Measurements from ENCODE around the gene RAB30. TPM values are rescaled to one million over a fixed set of nuclear protein-coding genes. Genes with fewer than 3 reads are reported as not detected.

The RAB30 gene
- total RNA-seq, 1 donor from 2014 or later = 15.5 TPM

- intact Hi-C loops (cut with DNase I) = no loop called here
- no peak for ATAC-seq
These were observed 135.4 kb downstream of the RAB30 start for GRCh38 chr11:82936261-82936660.

GRCh38 chr11:82932564-82932963, 139.1 kb downstream of the RAB30 start:
- Histone ChIP-seq H3K4me3 (no peak overlapping the region), H3K9me3 (no peaks in the 10 kb centered on the region), H3K27me3 (ENCODE audit: low read depth) (no peaks in the 10 kb centered on the region), H3K4me1 (no peaks in the 10 kb centered on the region), H3K36me3 (no peaks in the 10 kb centered on the region), H3K27ac (no peak overlapping the region)
- no peak for TF ChIP-seq CTCF (IDR thresholded peaks at IDR 0.05)
- no peak for DNase-seq
- intact Hi-C loops (cut with DNase I) = no loop called here
- no peak for ATAC-seq

More at GRCh38 chr11:82936261-82936660, 135.4 kb downstream of the RAB30 start:
- Histone ChIP-seq H3K27me3 (ENCODE audit: low read depth) (no peaks in the 10 kb centered on the region), H3K9me3 (no peaks in the 10 kb centered on the region), H3K36me3 (no peaks in the 10 kb centered on the region), H3K4me1 (no peaks in the 10 kb centered on the region), H3K27ac (no peak overlapping the region), H3K4me3 (no peak overlapping the region)
- DNase-seq = no peak
- no peak for TF ChIP-seq CTCF (IDR thresholded peaks at IDR 0.05)

GRCh38 chr11:82930734-82931133, 141.0 kb downstream of the RAB30 start:
- Histone ChIP-seq H3K4me3 (no peak overlapping the region), H3K9me3 (no peaks in the 10 kb centered on the region), H3K27ac (no peak overlapping the region), H3K36me3 (no peaks in the 10 kb centered on the region), H3K27me3 (ENCODE audit: low read depth) (no peaks in the 10 kb centered on the region), H3K4me1 (no peaks in the 10 kb centered on the region)
- TF ChIP-seq CTCF (IDR thresholded peaks at IDR 0.05) = no peak
- ATAC-seq (no peak), DNase-seq (no peak)
- intact Hi-C loops (cut with DNase I) = no loop called here

GRCh38 chr11:82930229-82930628, 141.5 kb downstream of the RAB30 start:
- no peaks in the 10 kb centered on the region for H3K36me3 ChIP-seq
- no peak for DNase-seq
- H3K9me3 ChIP-seq = no peaks in the 10 kb centered on the region
- no peaks in the 10 kb centered on the region for H3K27me3 ChIP-seq (ENCODE audit: low read depth)
- H3K4me1 ChIP-seq = no peaks in the 10 kb centered on the region
- intact Hi-C loops (cut with DNase I) = no loop called here
- no peak overlapping the region for H3K27ac ChIP-seq
- ATAC-seq = no peak
- TF ChIP-seq CTCF (IDR thresholded peaks at IDR 0.05) = no peak
- H3K4me3 ChIP-seq = no peak overlapping the region

GRCh38 chr11:82929121-82929520, 142.6 kb downstream of the RAB30 start:
- H3K9me3 ChIP-seq = no peaks in the 10 kb centered on the region
- no peaks in the 10 kb centered on the region for H3K4me1 ChIP-seq
- DNase-seq = no peak
- intact Hi-C loops (cut with DNase I) = loop anchor here (10.0 kb wide), 1 partner anchor 126 kb away; no protein-coding TSS in a partner anchor
- ATAC-seq = no peak
- H3K4me3 ChIP-seq = no peak overlapping the region
- no peak for TF ChIP-seq CTCF (IDR thresholded peaks at IDR 0.05)
- H3K27me3 ChIP-seq (ENCODE audit: low read depth) = no peaks in the 10 kb centered on the region
- no peaks in the 10 kb centered on the region for H3K36me3 ChIP-seq
- H3K27ac ChIP-seq = no peak overlapping the region
